Thoracic aorta (tissue), 2 donors: Measurements from ENCODE around the gene KDR. TPM values are rescaled to one million over a fixed set of nuclear protein-coding genes. Genes with fewer than 3 reads are reported as not detected.

Experiments used
- ATAC-seq: fragments of 150-250 bp; one replicate; pipeline ENCODE4 v1.8.0; 2017; ENCODE audit warnings: low read depth; ENCODE audit not compliant: insufficient number of reproducible peaks, low FRiP score
- DNase-seq: peaks from one replicate; pipeline ENCODE4 v3.0.0-alpha.2; 2020; ENCODE audit warnings: low spot score
- H3K27ac ChIP-seq, 2 donors: fragments of 200-600 bp; sonication (generic); 1 replicate in 1 of 2; 2 replicates in 1 of 2; pipeline ENCODE4 v1.5.1; 2016; ENCODE audit warnings: mild to moderate bottlenecking in 2 of 2, moderate library complexity in 2 of 2
- H3K27me3 ChIP-seq: fragments of 200-600 bp; sonication (generic); replicated peaks from 2 replicates; pipeline ENCODE4 v1.6.0; 2016; ENCODE audit warnings: mild to moderate bottlenecking; ENCODE audit not compliant: insufficient read depth
- H3K36me3 ChIP-seq: fragments of 200-600 bp; sonication (generic); one replicate; pipeline ENCODE4 v1.5.1; 2016
- H3K4me1 ChIP-seq, 2 donors: fragments of 200-600 bp; sonication (generic); 1 replicate in 1 of 2; 2 replicates in 1 of 2; pipeline versions ENCODE4 v1.5.1 to v1.6.0; 2016; ENCODE audit warnings: low read depth in 2 of 2, mild to moderate bottlenecking in 1 of 2; ENCODE audit not compliant: control insufficient read depth in 1 of 2
- H3K4me3 ChIP-seq: fragments of 200-600 bp; sonication (generic); 2 replicates; pipeline ENCODE4 v1.5.1; 2016; ENCODE audit warnings: mild to moderate bottlenecking
- H3K9me3 ChIP-seq: fragments of 200-600 bp; sonication (generic); 2 replicates; pipeline ENCODE4 v1.5.1; 2016
- total RNA-seq, 2 donors: library from RNA; depleted of rRNA; stranded (reverse); fragments of >200 nt; gene quantifications; one replicate each; pipeline versions ENCODE4 v1.1.0 to v1.2.3, GENCODE V29; 2016
- TF ChIP-seq, protein P1 (sequence below): fragments of 200-600 bp; sonication (generic); IDR thresholded peaks from one replicate; pipeline ENCODE4 v1.5.1; 2019; ENCODE audit warnings: antibody characterized with exemption

The KDR gene
- total RNA-seq, 2 donors from 2014 or later, result 10.0 to 27.1 TPM

DNA sequence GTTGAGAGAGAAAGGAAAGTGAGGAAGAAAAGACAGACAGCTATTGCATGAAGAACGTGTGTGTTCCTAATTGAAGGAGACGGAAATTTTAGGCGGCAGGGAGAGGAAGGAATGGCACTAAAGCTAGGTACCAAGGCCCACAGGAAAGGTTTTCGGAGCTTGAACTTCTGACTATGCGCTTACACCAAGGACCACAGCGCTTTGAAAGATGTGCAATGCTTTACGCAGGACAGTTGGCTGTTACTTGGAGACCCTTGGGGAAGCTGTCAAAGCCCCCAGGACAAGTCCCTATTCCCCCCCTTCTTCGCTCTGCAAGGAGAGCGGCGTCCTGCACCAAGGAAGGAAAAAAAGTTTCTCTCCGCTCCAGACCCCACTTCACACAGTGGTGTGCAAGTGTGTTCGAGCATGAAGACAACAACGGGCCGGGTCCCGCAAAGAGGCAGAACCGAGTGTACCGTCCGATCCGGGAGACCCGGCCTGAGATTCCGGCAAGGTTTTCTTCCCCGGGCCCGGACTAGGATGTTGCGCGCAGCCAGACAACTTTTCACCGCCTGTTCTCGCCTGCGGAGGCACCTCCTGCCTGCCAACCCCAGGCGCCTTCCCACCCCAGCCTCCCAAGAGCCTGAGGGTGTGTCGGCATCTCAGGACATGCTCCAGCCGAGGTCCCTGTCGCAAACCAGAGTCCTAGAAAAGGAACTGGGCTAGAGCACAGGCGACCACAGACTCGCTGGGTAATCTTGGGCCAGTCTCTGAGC is 896 bp downstream of the KDR start:
- H3K27me3 ChIP-seq, result no peaks in the 10 kb centered on the region
- H3K9me3 ChIP-seq, result no peaks in the 10 kb centered on the region
- no peak overlapping the region for H3K27ac ChIP-seq
- no peak for DNase-seq
- H3K36me3 ChIP-seq, result no peaks in the 10 kb centered on the region
- TF ChIP-seq, protein P1, sequence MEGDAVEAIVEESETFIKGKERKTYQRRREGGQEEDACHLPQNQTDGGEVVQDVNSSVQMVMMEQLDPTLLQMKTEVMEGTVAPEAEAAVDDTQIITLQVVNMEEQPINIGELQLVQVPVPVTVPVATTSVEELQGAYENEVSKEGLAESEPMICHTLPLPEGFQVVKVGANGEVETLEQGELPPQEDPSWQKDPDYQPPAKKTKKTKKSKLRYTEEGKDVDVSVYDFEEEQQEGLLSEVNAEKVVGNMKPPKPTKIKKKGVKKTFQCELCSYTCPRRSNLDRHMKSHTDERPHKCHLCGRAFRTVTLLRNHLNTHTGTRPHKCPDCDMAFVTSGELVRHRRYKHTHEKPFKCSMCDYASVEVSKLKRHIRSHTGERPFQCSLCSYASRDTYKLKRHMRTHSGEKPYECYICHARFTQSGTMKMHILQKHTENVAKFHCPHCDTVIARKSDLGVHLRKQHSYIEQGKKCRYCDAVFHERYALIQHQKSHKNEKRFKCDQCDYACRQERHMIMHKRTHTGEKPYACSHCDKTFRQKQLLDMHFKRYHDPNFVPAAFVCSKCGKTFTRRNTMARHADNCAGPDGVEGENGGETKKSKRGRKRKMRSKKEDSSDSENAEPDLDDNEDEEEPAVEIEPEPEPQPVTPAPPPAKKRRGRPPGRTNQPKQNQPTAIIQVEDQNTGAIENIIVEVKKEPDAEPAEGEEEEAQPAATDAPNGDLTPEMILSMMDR, result no peak
- peaks cover 0 to 15% of the 10 kb centered on the region in 2 donors for H3K4me1 ChIP-seq
- H3K4me3 ChIP-seq, result peak overlapping the region; percentile 71
- ATAC-seq, result no peak

DNA sequence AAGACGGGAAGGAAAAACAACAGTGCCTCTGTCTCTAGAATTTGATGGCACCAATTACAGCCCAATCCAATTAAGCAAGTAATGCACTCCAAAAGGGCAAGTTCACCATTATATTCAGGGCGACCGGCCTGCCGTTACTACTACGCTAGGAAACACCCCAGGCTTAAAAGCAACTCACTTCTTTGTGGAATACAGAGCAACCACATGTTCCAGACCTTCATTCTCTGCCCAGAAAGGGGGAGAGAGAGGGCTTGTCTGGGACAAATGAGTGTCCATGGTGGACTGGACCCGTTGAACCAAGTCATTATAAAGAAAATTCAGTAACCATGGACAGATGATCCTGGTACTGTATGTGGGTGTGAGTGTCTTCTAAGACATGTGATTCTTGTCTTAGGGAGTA is 1.6 kb downstream of the KDR start:
- H3K27ac ChIP-seq, result no peak overlapping the region
- TF ChIP-seq, protein P1, result no peak
- H3K4me3 ChIP-seq, result peak overlapping the region; percentile 71
- H3K4me1 ChIP-seq, result peaks cover 0 to 15% of the 10 kb centered on the region in 2 donors
- H3K9me3 ChIP-seq, result no peaks in the 10 kb centered on the region
- DNase-seq (no peak), ATAC-seq (no peak)
- H3K27me3 ChIP-seq, result no peaks in the 10 kb centered on the region
- no peaks in the 10 kb centered on the region for H3K36me3 ChIP-seq

DNA sequence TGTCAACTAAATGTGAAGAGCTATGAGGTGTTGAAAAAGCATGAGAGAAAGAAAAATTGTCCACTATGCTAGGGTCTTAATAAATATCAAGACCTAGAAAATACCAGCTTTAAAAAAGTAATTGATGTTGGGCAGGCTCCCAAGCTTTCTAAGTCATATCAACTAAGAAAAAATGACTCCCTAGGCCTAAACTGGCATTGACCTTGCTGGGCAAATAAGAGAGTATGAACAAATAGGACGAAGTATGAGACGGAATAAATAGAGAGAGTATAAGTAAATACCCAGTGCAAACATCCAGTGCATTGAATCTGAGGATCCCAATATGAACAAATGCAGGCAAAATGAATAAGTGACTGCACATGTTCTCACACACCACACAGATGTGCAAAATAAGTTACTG is 3.2 kb downstream of the KDR start:
- H3K27ac ChIP-seq, result no peak overlapping the region
- H3K4me1 ChIP-seq, result peaks cover 0 to 15% of the 10 kb centered on the region in 2 donors
- no peak overlapping the region for H3K4me3 ChIP-seq
- no peaks in the 10 kb centered on the region for H3K27me3 ChIP-seq
- H3K36me3 ChIP-seq, result no peaks in the 10 kb centered on the region
- TF ChIP-seq, protein P1, result no peak
- DNase-seq, result no peak
- ATAC-seq, result no peak
- no peaks in the 10 kb centered on the region for H3K9me3 ChIP-seq

DNA sequence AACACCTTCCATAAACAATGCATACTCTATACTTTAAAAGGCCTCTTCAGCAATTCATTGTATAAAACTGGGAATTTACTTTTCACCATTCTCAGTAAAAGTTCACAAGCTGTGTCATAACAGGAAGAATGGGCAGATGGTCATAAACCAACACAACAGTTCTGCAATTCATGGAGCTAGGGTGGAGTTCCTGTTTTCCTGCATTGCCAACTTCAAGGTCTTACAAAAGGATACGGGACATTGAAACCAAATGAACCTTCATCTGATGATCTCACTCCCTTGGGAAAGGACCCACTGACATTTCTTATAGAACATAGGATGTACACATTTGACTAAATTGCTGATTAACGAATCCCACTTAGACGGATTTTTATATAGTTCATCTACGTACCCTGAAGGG is 4.1 kb downstream of the KDR start:
- TF ChIP-seq, protein P1, result no peak
- no peak overlapping the region for H3K4me3 ChIP-seq
- no peak for DNase-seq
- H3K36me3 ChIP-seq, result no peaks in the 10 kb centered on the region
- H3K9me3 ChIP-seq, result no peaks in the 10 kb centered on the region
- H3K27me3 ChIP-seq, result no peaks in the 10 kb centered on the region
- ATAC-seq, result no peak
- no peak overlapping the region for H3K27ac ChIP-seq
- H3K4me1 ChIP-seq, result peaks cover 0 to 12% of the 10 kb centered on the region in 2 donors

DNA sequence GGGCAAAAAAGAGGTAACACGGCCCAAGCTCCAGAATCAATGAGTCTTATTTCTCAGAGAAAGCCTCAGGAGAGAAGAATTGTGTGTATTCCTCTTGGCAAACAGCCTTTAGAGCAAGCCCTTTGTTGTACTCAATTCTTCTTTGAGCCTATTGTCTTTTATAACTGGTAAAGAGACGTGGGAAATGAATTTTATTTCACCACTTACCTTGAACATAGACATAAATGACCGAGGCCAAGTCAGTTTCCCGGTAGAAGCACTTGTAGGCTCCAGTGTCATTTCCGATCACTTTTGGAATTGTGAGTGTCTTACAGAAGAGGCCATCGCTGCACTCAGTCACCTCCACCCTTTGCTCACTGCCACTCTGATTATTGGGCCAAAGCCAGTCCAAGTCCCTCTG is 7.0 kb downstream of the KDR start:
- no peak for ATAC-seq
- no peak for DNase-seq
- H3K4me3 ChIP-seq, result no peak overlapping the region
- H3K9me3 ChIP-seq, result no peaks in the 10 kb centered on the region
- no peaks in the 10 kb centered on the region for H3K36me3 ChIP-seq
- no peak overlapping the region for H3K27ac ChIP-seq
- H3K4me1 ChIP-seq, result no peaks in the 10 kb centered on the region
- TF ChIP-seq, protein P1, result no peak
- H3K27me3 ChIP-seq, result no peaks in the 10 kb centered on the region
